ENCODE results near the gene PDIA5.

DNA sequence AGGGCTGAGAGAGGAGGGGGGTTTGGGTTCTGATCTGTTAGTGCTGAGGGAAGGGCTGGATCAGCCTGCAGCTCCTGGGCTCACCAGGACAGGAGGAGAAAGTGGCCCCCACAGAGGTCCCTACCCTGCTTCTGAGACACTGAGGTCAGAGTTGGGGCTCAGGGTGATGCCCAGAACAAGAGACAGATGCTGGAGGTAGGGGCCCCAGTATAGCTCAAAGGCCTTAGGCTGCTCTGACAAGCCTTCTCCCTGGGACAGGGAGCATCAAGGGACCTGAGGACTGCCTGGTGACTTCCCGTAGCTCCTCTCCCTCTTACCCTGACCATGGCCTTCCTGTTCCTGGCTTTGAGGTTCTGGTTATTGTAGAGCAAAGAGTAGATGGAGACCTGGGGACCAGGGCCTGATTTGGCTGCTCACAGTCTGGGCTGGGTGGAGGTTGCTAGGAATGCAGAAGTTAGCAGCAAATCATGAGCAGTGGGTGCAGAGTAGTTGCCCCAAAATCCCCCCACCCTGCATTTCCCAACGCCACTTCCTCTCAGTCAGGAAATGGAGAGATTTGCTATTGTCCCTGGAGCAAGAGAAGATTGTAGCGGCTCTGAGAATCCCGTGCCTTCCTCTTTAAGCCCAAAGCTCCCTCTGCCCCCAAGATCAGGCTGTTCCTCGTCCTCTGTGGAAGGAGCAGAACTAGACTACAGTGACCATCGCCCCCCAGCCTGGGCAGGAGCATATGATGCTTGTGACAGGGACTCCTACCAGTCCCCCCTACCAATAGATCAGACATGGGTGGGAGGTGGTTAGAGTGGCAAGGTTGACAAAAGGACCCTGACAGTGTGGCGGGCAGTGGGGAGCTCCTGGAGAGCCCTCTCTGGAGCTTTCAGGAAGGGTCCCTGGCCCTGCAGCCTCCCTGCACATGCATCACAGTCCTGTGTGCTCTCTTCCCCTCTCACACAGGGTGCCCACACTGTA is 87.5 kb downstream of the PDIA5 start:
- TF ChIP-seq, protein P1, sequence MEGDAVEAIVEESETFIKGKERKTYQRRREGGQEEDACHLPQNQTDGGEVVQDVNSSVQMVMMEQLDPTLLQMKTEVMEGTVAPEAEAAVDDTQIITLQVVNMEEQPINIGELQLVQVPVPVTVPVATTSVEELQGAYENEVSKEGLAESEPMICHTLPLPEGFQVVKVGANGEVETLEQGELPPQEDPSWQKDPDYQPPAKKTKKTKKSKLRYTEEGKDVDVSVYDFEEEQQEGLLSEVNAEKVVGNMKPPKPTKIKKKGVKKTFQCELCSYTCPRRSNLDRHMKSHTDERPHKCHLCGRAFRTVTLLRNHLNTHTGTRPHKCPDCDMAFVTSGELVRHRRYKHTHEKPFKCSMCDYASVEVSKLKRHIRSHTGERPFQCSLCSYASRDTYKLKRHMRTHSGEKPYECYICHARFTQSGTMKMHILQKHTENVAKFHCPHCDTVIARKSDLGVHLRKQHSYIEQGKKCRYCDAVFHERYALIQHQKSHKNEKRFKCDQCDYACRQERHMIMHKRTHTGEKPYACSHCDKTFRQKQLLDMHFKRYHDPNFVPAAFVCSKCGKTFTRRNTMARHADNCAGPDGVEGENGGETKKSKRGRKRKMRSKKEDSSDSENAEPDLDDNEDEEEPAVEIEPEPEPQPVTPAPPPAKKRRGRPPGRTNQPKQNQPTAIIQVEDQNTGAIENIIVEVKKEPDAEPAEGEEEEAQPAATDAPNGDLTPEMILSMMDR (IDR thresholded peaks at IDR 0.05): no peak
- TF ChIP-seq POLR2A (IDR thresholded peaks at IDR 0.05): no peak
- no peak for TF ChIP-seq POLR2AphosphoS5 (IDR thresholded peaks at IDR 0.05)
